ENCODE results near the gene AIMP1. TPM values are rescaled to one million over a fixed set of nuclear protein-coding genes. Genes with fewer than 3 reads are reported as not detected.

AIMP1 gene
- total and polyA plus RNA-seq, 8 donors = 38.9 to 63.3 (median 52.7) TPM

GRCh38 chr4:106289737-106290136, 26.6 kb upstream of the AIMP1 start:
- no peak for TF ChIP-seq CTCF (IDR thresholded peaks at IDR 0.05)
- peaks cover 0 to 29% of the 10 kb centered on the region in 2 donors for H3K36me3 ChIP-seq
- no peak overlapping the region for H3K4me3 ChIP-seq
- DNase-seq (no peak), ATAC-seq (no peak)
- no peaks in the 10 kb centered on the region for H3K27me3 ChIP-seq
- intact Hi-C loops (cut with DNase I) = no loop called here
- H3K27ac ChIP-seq = no peak overlapping the region
- H3K9me3 ChIP-seq = no peaks in the 10 kb centered on the region
- no peaks in the 10 kb centered on the region for H3K4me1 ChIP-seq

GRCh38 chr4:106291678-106292077, 24.7 kb upstream of the AIMP1 start:
- no peak for TF ChIP-seq CTCF (IDR thresholded peaks at IDR 0.05)
- H3K9me3 ChIP-seq = no peaks in the 10 kb centered on the region
- intact Hi-C loops (cut with DNase I) = no loop called here
- DNase-seq (no peak), ATAC-seq (no peak)
- H3K36me3 ChIP-seq = peaks cover 0 to 44% of the 10 kb centered on the region in 2 donors
- H3K4me3 ChIP-seq = no peak overlapping the region
- no peaks in the 10 kb centered on the region for H3K27me3 ChIP-seq
- no peak overlapping the region for H3K27ac ChIP-seq
- no peaks in the 10 kb centered on the region for H3K4me1 ChIP-seq

GRCh38 chr4:106294062-106294461, 22.3 kb upstream of the AIMP1 start:
- no peak overlapping the region for H3K27ac ChIP-seq
- H3K27me3 ChIP-seq = no peaks in the 10 kb centered on the region
- no peak for TF ChIP-seq CTCF (IDR thresholded peaks at IDR 0.05)
- no peaks in the 10 kb centered on the region for H3K9me3 ChIP-seq
- no peak for ATAC-seq
- H3K4me3 ChIP-seq = no peak overlapping the region
- intact Hi-C loops (cut with DNase I) = no loop called here
- DNase-seq = peak in 1 of 4 donors; percentile 46
- no peaks in the 10 kb centered on the region for H3K4me1 ChIP-seq
- peaks cover 0 to 47% of the 10 kb centered on the region in 2 donors for H3K36me3 ChIP-seq

- no peak for TF ChIP-seq CTCF (IDR thresholded peaks at IDR 0.05)
- no peak for ATAC-seq
Observed at GRCh38 chr4:106297245-106298035, 18.9 kb upstream of the AIMP1 start.

GRCh38 chr4:106299977-106300376, 16.4 kb upstream of the AIMP1 start:
- H3K36me3 ChIP-seq = peaks cover 0 to 35% of the 10 kb centered on the region in 2 donors
- no peaks in the 10 kb centered on the region for H3K27me3 ChIP-seq
- DNase-seq (no peak), ATAC-seq (no peak)
- intact Hi-C loops (cut with DNase I) = no loop called here
- TF ChIP-seq CTCF (IDR thresholded peaks at IDR 0.05) = no peak
- H3K4me1 ChIP-seq = no peaks in the 10 kb centered on the region
- H3K4me3 ChIP-seq = no peak overlapping the region
- H3K27ac ChIP-seq = no peak overlapping the region
- no peaks in the 10 kb centered on the region for H3K9me3 ChIP-seq

More at GRCh38 chr4:106297245-106298035, 18.9 kb upstream of the AIMP1 start:
- Histone ChIP-seq H3K9me3 (no peaks in the 10 kb centered on the region), H3K27ac (no peak overlapping the region), H3K4me3 (no peak overlapping the region), H3K4me1 (no peaks in the 10 kb centered on the region), H3K36me3 (peaks cover 0 to 49% of the 10 kb centered on the region in 2 donors), H3K27me3 (no peaks in the 10 kb centered on the region)
- intact Hi-C loops (cut with DNase I) = no loop called here
- no peak for DNase-seq
